ENCODE data around the gene CADM2.

CADM2 gene

GRCh38 chr3:84984429-84984828 is 25.6 kb downstream of the CADM2 start:
- DNase-seq (ENCODE audit: low spot score) = no peak

GRCh38 chr3:84985795-84986194 is 27.0 kb downstream of the CADM2 start:
- DNase-seq (ENCODE audit: low spot score) = no peak

- no peak for DNase-seq (ENCODE audit: low spot score)
Observed at GRCh38 chr3:84987706-84988504, 29.1 kb downstream of the CADM2 start.

DNA sequence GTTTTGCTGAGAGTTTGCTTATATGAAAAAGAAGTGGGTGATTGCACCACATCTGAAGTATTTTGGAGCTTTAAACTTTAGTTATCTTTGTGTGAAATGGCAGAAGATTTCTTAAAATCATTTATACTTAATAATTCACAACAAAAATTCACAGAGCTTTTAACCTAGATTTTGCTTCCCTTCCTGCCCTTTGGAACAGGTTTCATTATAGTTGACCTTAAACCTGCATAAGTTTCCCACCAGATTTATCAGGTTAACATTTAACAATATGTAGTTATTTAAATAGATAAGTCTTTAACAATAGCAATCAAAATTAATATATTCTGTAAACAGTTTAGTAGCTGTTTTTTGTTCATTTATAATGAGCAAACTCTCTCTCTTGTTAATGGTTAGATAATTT is 30.3 kb downstream of the CADM2 start:
- no peak for DNase-seq (ENCODE audit: low spot score)

DNA sequence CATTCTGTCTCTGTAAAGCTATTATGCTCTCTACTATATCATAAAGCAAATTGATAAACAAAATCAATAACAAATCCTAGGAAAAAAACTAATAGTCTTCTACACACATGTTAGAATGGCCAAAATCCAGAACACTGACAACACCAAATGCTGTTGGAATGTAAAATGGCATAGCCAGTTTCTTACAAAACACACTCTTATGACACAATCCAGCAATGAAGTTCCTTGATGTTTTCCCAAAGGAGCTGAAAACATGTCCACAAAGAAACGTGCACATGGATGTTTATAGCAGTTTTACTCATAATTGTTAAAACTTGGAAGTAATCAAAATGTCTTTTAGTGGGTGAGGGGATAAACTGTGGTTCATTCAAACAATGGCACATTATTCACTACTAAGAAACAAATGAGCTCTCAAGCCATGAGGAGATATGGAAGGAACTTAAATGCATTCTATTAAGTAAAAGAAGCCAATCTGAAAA is 32.7 kb downstream of the CADM2 start:
- DNase-seq (ENCODE audit: low spot score) = no peak

- no peak for DNase-seq (ENCODE audit: low spot score)
Observed at GRCh38 chr3:84993956-84994355, 35.2 kb downstream of the CADM2 start.

DNA sequence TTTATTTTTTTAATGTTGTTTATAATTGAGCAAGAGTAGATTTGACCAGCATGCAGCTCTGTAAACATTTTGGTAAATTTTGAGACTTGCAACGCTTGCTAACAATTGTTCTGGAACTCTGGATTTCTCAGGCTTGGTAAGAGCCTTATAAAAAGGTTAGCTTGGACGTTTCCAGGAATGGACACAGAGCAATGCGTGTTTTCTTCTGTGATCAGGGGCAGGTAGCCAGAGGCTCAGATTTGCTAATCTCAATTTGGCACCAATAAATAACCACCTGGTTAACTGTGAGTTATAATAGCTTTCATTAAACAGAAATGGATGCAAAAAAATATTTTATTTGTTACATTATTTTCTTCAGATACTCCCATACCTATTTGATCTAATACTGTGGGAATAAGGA is 39.8 kb downstream of the CADM2 start:
- DNase-seq (ENCODE audit: low spot score) = no peak

DNA sequence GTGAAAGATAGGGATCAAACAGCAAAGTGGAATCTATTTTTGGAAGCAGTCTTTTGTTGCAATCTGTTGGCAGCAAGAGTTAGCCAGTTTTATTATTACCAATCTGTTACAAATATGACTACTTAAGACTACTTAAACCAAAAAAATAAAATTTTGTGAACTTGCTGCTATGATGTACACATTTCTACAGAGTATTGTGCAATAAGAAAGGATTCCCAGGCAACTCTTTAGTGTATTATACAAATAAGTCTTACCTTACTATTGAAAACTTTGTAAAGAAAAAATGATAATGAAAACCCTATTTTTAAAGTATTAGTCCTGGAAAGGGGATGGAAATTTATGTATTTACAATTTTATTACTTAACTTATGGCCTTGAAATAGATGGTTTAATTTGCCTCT is 44.7 kb downstream of the CADM2 start:
- DNase-seq (ENCODE audit: low spot score) = no peak

DNA sequence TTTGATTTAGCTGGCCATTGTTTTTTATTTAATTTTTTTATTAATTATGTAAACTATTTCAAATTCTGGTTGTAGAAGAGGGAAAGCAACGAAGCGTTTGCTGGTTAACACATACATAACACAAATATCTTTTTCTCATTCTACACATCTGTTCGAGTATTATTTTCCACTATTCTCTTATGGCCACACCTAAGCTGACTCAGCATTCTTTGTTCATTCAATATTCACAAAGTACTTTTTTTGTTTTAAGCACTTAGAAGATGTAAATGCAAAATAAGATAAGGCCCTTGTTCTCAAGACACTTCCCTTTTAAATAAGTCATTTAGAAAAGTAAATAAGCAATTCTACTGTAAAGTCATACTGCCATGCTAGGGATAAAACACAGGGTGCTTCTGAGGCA is 45.4 kb downstream of the CADM2 start:
- DNase-seq (ENCODE audit: low spot score) = no peak

DNA sequence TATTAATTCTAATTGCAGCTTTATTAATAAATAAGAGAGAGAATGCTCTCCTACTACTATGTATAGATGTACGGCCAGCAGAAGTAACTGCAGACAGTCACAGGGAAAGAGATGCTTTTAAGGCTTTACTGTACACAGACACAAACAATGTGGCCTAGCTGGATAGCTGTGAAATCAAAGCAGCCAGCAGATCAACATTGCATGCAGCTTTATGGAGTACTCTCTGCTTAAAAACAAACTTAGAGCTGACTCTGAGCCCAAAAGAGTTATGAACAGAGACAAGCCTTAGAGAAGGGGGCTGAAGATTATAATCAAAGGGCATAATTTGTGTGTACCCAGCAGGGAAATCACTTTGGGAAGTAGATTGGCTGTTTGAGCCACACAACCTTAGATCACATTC is 47.2 kb downstream of the CADM2 start:
- DNase-seq (ENCODE audit: low spot score) = no peak

- DNase-seq (ENCODE audit: low spot score) = no peak
Observed at GRCh38 chr3:85007195-85008094, 48.7 kb downstream of the CADM2 start.

GRCh38 chr3:85020828-85021227 is 62.0 kb downstream of the CADM2 start:
- DNase-seq (ENCODE audit: low spot score) = no peak

GRCh38 chr3:85030052-85030451 is 71.3 kb downstream of the CADM2 start:
- no peak for DNase-seq (ENCODE audit: low spot score)

DNA sequence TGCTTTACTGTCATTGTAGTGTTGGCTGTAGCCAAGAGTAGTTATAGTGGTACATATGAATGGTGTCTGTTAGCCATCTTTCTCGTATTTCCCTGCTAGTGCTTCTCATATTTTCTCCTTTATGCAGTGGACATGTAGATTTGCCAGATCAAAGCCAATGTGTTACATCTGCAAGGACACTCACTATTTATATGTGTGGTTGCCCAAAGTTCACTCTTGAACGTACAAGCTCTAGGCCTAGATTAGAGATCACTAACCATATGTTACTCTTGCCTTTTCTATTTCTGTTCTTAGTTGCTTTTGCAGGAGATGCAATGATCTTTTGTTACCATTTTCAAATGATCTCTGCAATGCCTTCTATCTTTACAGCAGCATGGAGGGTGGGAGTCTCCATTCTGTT is 78.4 kb downstream of the CADM2 start:
- no peak for DNase-seq (ENCODE audit: low spot score)

DNA sequence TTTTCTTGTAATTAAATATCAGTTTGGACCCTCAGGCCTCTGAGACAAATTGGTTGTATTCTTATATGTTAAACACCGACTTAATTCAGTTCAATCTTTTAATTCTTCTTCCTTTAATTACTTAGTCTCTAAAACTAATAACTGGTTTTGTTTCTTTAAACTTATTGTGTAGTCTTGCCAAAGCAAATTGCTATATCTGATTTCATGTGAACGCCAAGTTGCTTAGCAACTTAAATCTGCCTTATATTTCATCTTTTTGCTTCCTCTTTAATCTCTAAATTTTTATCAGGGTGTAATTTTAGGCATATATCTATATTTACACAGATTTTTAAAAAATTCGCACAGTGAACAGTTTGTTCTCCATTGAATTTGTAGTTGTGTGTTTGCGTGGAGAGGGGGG is 82.2 kb downstream of the CADM2 start:
- no peak for DNase-seq (ENCODE audit: low spot score)

GRCh38 chr3:85041562-85042055 is 82.8 kb downstream of the CADM2 start:
- DNase-seq (ENCODE audit: low spot score) = no peak

- no peak for DNase-seq (ENCODE audit: low spot score)
Observed at GRCh38 chr3:85050821-85051220, 92.0 kb downstream of the CADM2 start.

DNA sequence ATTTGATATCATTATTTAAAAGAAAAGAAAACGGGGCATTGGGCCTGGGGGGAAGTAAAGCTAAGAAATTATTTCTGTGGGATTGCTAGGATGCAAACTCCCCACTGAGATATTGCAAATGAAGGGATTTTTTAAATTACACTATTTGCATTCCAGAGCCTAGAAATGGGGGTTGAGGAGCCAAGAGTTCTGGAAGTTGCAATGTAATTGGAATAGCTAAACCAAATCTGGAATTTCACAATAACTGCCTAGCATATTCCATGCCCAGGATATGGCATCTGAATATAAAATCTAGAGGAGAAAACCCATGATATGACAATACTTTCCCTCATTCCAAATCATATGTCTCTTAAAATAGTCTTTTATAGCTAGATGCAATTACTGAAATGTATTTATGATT is 93.0 kb downstream of the CADM2 start:
- DNase-seq (ENCODE audit: low spot score) = no peak

DNA sequence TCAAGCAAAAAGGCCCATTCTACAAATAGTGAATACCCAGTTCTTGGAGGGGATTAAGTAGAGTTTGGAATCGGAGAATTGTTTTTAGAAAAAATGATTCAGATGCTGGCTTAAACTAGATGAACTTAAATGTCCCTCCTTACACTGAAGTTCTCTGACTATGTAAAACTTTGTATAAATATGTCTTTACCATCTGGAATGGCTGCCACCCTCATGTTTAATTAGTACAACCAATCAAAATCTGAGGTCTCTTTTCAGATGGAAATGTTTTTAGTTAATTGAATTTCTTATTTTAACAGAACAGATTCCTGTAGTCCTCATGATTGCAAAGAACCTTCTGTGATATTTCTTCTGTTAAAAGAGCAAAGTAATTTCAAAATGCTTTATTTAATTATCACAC is 94.8 kb downstream of the CADM2 start:
- DNase-seq (ENCODE audit: low spot score) = no peak

DNA sequence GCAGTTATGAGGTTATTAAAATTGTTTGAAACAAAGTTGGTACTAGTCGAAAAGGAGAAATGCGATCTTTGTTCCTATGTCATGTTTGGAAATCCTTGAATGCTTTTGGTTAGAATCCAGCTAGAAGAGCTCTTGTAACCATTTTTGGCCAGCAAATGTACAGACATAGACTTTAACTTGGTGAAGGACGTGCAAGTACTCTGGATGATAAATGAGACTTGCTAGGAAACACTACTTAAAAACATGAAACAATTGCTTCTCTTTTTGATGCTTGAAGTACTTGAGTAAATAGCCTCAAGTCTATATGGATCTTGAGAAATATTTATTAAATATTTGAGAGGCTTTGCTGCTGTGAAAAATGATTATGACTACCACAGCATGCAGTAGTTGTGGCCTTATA is 95.8 kb downstream of the CADM2 start:
- no peak for DNase-seq (ENCODE audit: low spot score)

DNA sequence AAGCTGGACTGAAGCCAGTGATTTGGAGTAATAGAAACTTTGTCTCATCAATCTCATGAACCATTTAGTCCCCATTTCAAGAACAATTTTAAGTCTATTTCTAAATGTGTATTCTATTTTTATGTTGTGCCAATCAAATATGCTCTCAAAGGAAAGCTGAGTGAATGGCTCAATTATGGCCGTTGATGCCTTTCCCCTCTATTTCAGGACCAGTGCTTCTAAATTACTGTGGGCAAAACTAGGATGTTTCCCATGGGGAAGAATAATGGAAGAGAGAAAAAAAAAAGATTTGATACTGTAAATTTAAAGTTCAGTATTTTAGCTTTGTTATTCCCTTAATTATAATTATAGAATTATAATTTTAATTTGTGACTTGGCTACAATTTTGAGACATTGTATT is 110.1 kb downstream of the CADM2 start:
- no peak for DNase-seq (ENCODE audit: low spot score)

- no peak for DNase-seq (ENCODE audit: low spot score)
Observed at GRCh38 chr3:85074003-85074402, 115.2 kb downstream of the CADM2 start.

GRCh38 chr3:85075663-85076062 is 116.9 kb downstream of the CADM2 start:
- no peak for DNase-seq (ENCODE audit: low spot score)

All from AG20443 (cell line).